GM18498 (cell line): ENCODE measurements around the gene LYRM7.
"Not testable (repeated sequence)": the region's sequence is repeated elsewhere in the genome, so short reads cannot be mapped to it uniquely, and the experiment has no call there.

Experiments used
- ATAC-seq: cut with Tn5 transposase; IDR thresholded peaks from one replicate; pipeline ENCODE4 v1.9.1; 2021; ENCODE audit warnings: mild to moderate bottlenecking, moderate library complexity; ENCODE audit not compliant: unreplicated experiment

Gene LYRM7

DNA sequence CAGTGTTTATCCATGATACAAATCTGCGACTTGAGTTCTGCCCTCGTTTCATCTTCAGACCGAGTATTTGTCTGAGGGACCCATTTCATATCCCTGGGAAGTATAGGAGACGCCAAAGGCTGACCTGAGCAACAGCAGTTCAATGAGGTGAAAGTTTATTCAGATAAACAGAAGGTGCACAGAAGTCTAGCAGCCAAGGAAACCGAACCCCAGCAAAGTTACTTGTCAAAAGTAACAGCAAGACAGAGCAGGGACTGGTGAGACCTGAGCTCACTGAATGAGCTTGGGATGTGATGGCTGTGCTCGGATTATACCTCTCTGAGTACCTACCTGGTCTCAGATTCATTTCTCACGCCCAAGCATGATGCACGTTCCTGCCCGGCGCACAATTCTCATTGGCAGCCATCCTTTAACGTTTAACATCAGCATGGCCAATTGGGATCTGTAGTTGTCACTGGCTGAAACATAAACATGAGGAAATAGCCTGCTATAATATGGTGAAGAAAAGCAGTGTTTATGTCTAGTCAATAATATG is 599 bp downstream of the LYRM7 start:
- ATAC-seq = no peak

DNA sequence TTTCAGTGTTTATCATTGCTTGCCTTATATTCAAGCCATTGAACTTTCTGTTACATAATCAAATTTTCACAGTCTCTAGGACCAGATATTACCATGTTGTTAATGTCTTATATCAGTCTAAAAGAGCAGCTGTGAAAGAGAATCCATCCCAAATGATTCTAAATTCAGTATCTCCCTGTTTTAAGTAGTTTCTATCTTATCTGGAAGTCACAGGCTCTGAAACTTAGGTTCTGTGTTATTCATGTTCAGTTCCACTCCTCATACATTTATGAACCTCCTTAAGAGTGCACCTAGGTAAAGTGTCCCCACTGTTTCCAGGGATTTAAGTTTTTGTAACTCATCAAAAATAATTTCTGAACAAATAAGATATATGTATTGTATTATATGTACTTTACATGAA is 9.7 kb downstream of the LYRM7 start:
- ATAC-seq = no peak

GRCh38 chr5:131182839-131183238 is 12.1 kb downstream of the LYRM7 start:
- ATAC-seq = no peak

DNA sequence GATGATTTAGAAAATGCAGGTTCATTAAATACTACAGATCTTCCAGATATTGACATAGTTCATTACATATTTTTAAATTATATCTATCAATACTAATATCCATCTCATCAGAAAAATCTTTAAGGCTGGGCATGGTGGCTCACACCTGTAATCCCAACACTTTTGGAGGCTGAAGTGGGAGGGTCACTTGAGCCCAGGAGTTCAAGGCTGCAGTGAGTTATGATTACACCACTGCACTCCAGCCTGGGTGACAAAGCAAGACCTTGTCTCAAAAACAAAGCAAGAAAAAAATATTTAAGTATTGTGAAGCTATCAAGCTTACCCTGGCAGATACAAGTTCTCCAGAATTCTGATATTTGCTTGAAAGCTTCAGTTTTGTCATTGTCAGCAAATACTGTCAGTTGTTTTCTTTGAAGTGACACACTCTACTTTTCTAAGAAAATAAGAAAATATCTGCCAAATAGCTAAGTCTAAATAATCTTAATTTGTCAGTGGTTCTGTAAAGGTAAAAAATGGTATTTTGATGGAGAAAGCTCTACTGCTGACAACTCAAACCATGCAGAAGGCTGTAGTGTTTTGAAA is 14.9 kb downstream of the LYRM7 start:
- ATAC-seq = no peak

GRCh38 chr5:131186561-131187256 is 16.0 kb downstream of the LYRM7 start:
- ATAC-seq = no peak

GRCh38 chr5:131193106-131193505 is 22.4 kb downstream of the LYRM7 start:
- ATAC-seq = no peak

DNA sequence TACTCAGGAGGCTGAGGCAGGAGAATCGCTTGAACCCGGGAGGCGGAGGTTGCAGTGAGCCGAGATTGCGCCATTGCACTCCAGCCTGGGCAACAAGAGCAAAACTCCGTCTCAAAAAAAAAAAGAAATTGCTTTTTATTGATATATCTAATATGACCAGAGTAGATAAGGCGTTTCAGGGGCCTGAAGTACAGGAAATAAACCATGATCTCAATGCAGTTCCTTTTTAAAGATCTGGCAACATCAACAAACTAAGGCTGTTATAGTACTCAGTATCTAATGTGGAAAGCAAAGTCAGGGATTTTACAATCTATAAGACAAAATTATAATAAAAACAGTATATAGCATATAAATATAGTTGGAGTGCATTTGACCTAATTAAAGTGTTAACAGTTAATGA is 23.2 kb downstream of the LYRM7 start:
- not testable (repeated sequence) for ATAC-seq

GRCh38 chr5:131194725-131195124 is 24.0 kb downstream of the LYRM7 start:
- ATAC-seq = no peak

GRCh38 chr5:131195696-131196095 is 25.0 kb downstream of the LYRM7 start:
- ATAC-seq = no peak

DNA sequence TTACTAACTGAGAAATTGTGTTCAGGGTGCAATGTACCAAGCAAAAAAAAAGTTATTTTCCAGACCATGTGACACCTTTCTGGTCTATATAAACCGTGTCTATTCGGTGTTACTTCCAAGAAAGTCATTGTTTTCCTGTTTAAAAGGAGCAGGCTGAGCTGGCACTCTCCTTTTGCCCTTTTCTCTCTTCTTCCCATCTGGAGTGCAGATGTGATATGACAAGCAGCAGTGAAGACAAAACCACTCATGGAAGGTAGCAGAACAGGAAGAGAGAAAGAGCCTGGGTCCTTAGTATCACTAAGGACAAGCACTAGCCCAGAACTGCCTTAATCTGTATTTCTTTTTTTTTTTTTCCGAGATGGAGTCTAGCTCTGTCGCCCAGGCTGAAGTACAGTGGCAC is 25.6 kb downstream of the LYRM7 start:
- no peak for ATAC-seq

GRCh38 chr5:131198625-131199024 is 27.9 kb downstream of the LYRM7 start:
- no peak for ATAC-seq

DNA sequence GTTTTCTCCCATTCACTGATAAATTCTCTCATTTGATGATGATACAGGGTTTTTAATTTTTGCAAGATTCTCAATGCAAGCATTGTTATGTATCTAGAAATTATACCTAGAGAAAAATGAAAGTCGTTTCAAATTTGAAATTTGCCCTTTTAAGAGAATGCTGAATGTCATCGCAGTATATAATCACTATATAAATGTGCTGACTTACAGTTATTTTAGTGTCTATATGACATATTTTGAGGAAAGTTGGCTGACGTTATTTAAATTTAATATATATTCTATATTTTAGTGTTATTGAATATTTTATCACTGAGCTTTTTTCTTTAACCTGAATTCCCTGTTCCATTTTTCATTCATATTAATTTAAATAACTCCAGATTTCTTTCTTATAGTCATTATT is 29.8 kb downstream of the LYRM7 start:
- no peak for ATAC-seq

DNA sequence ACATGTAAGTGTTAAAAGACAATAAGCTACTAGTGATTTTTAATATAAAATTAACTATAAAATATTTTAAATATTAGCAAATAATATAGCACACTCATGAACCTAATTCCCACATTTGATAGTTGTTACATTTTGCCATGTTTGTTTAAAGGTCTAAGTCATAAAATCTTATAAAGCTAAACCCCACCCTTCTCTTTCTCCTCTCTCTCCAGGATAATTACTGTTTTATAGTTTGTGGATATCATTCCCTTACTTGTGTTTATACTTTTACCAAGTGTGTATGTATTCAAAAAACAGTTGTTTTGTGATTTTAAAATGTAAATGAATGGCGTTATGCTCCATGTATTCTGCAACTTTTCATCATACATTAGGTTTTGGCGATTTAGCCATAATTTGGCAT is 34.2 kb downstream of the LYRM7 start:
- no peak for ATAC-seq

DNA sequence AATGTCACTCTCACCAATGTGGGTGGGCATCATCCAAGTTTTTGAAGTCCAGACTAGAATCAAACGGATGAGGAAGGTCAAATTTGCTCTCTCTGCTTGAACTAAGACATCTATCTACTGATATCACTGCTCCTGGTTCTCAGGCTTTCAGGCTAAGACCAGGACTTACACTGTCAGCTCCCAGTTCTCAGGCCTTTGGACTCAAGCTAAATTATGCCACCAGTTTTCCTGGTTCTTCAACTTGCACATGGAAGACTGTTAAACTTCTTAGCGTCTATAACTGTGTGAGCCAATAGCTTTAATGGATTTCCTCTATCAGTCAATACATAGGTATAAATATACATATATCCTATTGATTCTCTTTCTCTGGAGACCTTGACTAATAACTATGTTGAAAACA is 35.3 kb downstream of the LYRM7 start:
- ATAC-seq = no peak

- no peak for ATAC-seq
Observed at GRCh38 chr5:131206772-131207171, 36.0 kb downstream of the LYRM7 start.

- no peak for ATAC-seq
Observed at GRCh38 chr5:131209175-131209505, 38.4 kb downstream of the LYRM7 start.

DNA sequence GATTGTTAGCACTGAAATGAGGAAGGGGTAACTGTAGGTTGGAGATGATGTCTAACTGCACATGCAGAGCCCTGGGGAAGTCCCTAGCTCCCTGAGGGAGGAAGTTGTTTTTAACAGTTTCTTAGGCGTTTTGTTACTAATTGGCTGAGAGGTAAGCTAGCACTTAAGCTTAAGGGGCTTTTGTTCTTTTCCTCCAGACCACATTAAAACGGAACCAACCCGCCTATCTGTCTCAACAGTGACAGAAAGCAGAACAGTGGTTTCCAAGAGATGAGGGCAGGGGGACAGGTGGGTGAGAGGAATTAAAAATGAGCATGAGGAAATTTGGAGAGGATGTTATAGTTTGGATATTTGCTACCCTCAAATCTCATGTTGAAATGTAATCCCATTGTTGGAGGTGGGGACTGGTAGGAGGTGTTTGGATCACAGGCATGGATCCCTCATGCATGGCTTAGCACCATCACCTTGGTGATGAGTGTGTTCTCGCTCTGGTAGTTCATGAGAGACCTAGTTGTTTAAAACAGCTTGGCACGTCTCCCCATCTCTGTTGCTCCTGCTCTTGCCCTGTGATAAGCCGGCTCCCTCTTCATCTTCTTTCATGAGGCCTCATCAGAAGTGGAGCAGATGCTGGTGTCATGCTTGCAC is 38.9 kb downstream of the LYRM7 start:
- peak; percentile 86 for ATAC-seq

- no peak for ATAC-seq
Observed at GRCh38 chr5:131210151-131210510, 39.4 kb downstream of the LYRM7 start.

DNA sequence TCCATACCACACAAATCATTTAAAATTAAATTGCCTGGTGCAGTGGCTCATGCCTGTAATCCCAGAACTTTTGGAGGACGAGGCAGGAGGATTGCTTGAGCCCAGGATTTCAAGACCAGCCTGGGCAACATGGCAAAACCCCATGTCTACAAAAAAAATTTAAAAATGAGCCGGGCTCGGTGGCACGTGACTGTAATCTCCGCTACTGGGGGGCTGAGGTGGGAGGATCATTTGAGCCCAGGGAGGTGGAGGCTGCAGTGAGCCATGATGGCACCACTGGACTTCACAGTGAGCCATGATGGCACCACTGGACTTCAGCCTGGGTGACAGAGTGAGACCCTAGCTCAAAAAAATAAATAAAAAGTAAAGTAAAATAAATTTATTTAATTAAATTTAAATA is 40.9 kb downstream of the LYRM7 start:
- no peak for ATAC-seq

DNA sequence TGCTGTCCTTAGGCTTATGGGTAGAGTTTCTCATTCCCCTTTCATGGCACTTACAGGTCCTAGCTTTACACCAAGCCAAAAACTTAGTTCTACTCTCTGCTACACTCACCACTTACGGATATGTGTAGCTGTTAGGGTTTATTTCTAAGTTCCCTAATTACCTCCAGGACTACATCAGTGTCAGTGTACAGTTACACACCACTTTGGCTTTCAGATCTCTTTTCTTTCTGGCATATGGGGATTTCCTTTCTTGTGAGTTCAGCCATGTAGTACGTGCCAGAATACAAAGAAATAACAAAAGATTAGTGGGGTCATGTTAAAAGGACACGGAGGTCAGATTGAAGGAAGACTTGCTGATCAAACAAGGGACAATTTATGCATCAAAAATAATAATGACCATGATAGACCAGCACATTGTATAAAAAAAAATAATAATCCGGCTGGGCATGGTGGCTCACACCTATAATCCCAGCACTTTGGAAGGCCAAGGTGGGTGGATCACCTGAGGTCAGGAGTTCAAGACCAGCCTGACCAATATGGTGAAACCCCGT is 41.8 kb downstream of the LYRM7 start:
- peak; percentile 45 for ATAC-seq

DNA sequence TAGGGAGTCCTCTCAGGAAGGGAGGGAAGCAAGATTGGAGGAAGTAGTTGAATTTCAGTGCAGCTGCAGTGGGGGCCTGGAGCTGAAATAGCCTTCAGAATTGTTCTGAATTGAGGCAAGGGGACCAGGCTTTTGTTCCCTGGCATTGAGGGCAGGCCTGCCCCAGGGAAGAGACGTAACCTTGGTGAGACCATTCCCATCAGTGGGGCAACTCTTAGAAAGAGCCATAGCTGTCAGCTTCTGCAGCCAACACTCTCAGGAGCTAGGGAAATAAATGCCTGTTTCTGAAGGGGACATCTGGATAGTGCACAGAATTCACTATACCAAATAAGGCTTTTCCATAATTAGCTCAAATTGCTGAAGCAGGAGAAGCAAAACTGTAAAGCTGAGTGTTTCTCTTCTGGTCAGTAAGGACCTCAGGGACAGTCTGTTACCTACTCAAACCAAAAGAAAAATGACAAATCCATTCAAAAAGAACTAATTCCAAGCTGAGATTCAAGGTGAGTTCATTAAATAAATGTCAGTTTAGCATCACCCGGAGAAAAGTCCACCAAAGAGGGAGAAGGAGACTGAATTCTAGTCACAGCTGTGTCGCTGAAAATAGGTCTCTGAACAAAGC is 44.0 kb downstream of the LYRM7 start:
- no peak for ATAC-seq

- no peak for ATAC-seq
Observed at GRCh38 chr5:131217791-131218190, 47.0 kb downstream of the LYRM7 start.
